ENCODE data around the gene ABTB2. TPM values are rescaled to one million over a fixed set of nuclear protein-coding genes. Genes with fewer than 3 reads are reported as not detected.

ABTB2 gene
- polyA plus RNA-seq, 1 donor (not counting 4 experiments of a cell fraction or from before 2014, with no cell fraction given): 1.0 TPM

DNA sequence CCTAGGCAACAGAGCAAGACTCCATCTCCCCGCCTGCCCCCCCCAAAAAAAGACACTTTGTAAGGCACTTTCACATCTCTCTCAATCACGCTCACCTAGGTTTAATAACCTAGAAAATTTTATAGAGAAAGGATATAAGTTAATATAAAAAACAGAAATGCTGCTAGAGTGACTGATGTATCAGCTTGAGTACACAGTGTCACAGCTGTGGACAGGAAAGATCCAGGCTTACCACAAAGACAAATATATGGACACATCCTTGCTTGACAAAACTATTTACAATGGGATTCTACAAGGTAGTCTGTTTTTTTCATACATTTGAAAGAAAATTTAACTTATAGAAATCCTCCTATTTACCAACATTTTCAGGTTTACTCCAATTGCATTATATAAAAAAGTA lies 96.7 kb downstream of the ABTB2 start:
- dilution Hi-C loops (cut with MboI; ENCODE audit: extremely low pct_ligation_motif_present, low sequenced_read_pairs): no loop called here
- TF ChIP-seq CTCF (optimal IDR thresholded peaks at IDR 0.05 in 1 of 3, IDR thresholded peaks at IDR 0.05 in 1 of 3, conservative IDR thresholded peaks at IDR 0.05 in 1 of 3; ENCODE audit: extremely low read depth in 1 of 3, insufficient read depth in 2 of 3, low read length in 3 of 3) (no peak), EZH2 (IDR thresholded peaks at IDR 0.05; ENCODE audit: low read length) (no peak)
- no peak overlapping the region for H3K9ac ChIP-seq (ENCODE audit: control insufficient read depth, extremely low read depth, insufficient read depth, low read length)
- no peaks in the 10 kb centered on the region for H3K79me2 ChIP-seq (ENCODE audit: control insufficient read depth, insufficient read depth, low read length)
- no peak overlapping the region for H2AFZ ChIP-seq (ENCODE audit: control insufficient read depth, low read length)
- H3K27ac ChIP-seq (ENCODE audit: control insufficient read depth, insufficient read depth, low read length): no peak overlapping the region
- no peaks in the 10 kb centered on the region for H3K27me3 ChIP-seq (ENCODE audit: control insufficient read depth, extremely low read depth, insufficient read depth, low read length)
- H3K4me1 ChIP-seq (ENCODE audit: control insufficient read depth, extremely low read depth, insufficient read depth, low read length): peaks cover 15% of the 10 kb centered on the region
- H4K20me1 ChIP-seq (ENCODE audit: control insufficient read depth, extremely low read depth, insufficient read depth, low read length): no peaks in the 10 kb centered on the region
- H3K9me3 ChIP-seq (ENCODE audit: control insufficient read depth, low read depth, low read length): no peaks in the 10 kb centered on the region
- H3K9me1 ChIP-seq (ENCODE audit: control insufficient read depth, extremely low read depth, insufficient read depth, low read length): no peaks in the 10 kb centered on the region
- FAIRE-seq (no peak), DNase-seq (ENCODE audit: low read depth, low spot score) (no peak)
- H3K4me2 ChIP-seq (ENCODE audit: control insufficient read depth, extremely low read depth, insufficient read depth, low read depth, low read length): no peak overlapping the region
- no peak overlapping the region for H3K4me3 ChIP-seq (ENCODE audit: control insufficient read depth in 2 of 3, extremely low read depth in 1 of 3, insufficient read depth in 2 of 3, low read depth in 1 of 3, low read length in 3 of 3)
- no peaks in the 10 kb centered on the region for H3K36me3 ChIP-seq (ENCODE audit: control insufficient read depth in 2 of 2, extremely low read depth in 1 of 2, insufficient read depth in 2 of 2, low read length in 2 of 2)

DNA sequence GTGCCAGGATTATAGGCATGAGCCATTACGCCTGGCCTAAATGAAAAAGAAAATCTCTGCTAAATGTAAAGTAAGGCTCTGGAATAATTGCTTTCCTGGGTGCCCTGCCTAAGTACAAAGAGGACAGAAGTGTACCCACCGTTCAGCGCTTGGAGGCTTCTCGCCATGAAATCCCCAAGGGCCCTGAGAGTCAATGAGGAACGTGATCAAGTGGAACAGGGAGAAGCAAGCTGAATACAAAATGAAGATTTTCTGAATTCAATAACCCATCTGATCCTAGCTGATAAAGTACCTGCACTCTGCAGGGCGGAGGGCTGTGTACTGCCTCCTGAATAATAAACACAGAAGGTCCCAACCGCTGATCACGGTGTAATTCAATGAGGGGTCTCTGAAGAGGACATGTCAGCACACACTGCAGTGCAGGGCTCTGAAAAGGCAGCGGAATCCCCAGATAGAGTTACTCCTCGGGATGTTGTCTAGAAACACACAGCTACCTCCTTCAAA lies 97.7 kb downstream of the ABTB2 start:
- peaks cover 15% of the 10 kb centered on the region for H3K4me1 ChIP-seq (ENCODE audit: control insufficient read depth, extremely low read depth, insufficient read depth, low read length)
- FAIRE-seq (no peak), DNase-seq (ENCODE audit: low read depth, low spot score) (no peak)
- no peak overlapping the region for H3K27ac ChIP-seq (ENCODE audit: control insufficient read depth, insufficient read depth, low read length)
- H3K9ac ChIP-seq (ENCODE audit: control insufficient read depth, extremely low read depth, insufficient read depth, low read length): no peak overlapping the region
- dilution Hi-C loops (cut with MboI; ENCODE audit: extremely low pct_ligation_motif_present, low sequenced_read_pairs): no loop called here
- no peak overlapping the region for H3K4me3 ChIP-seq (ENCODE audit: control insufficient read depth in 2 of 3, extremely low read depth in 1 of 3, insufficient read depth in 2 of 3, low read depth in 1 of 3, low read length in 3 of 3)
- no peak overlapping the region for H2AFZ ChIP-seq (ENCODE audit: control insufficient read depth, low read length)
- H3K9me1 ChIP-seq (ENCODE audit: control insufficient read depth, extremely low read depth, insufficient read depth, low read length): no peaks in the 10 kb centered on the region
- no peaks in the 10 kb centered on the region for H4K20me1 ChIP-seq (ENCODE audit: control insufficient read depth, extremely low read depth, insufficient read depth, low read length)
- H3K36me3 ChIP-seq (ENCODE audit: control insufficient read depth in 2 of 2, extremely low read depth in 1 of 2, insufficient read depth in 2 of 2, low read length in 2 of 2): no peaks in the 10 kb centered on the region
- H3K79me2 ChIP-seq (ENCODE audit: control insufficient read depth, insufficient read depth, low read length): no peaks in the 10 kb centered on the region
- TF ChIP-seq EZH2 (IDR thresholded peaks at IDR 0.05; ENCODE audit: low read length): no peak
- no peak for TF ChIP-seq CTCF (optimal IDR thresholded peaks at IDR 0.05 in 1 of 3, IDR thresholded peaks at IDR 0.05 in 1 of 3, conservative IDR thresholded peaks at IDR 0.05 in 1 of 3; ENCODE audit: extremely low read depth in 1 of 3, insufficient read depth in 2 of 3, low read length in 3 of 3)
- H3K27me3 ChIP-seq (ENCODE audit: control insufficient read depth, extremely low read depth, insufficient read depth, low read length): no peaks in the 10 kb centered on the region
- H3K9me3 ChIP-seq (ENCODE audit: control insufficient read depth, low read depth, low read length): no peaks in the 10 kb centered on the region
- H3K4me2 ChIP-seq (ENCODE audit: control insufficient read depth, extremely low read depth, insufficient read depth, low read depth, low read length): no peak overlapping the region

Data from keratinocyte (primary cell).